Measurements from ENCODE around the gene CT47C1. TPM values are rescaled to one million over a fixed set of nuclear protein-coding genes. Genes with fewer than 3 reads are reported as not detected.

The CT47C1 gene
- total RNA-seq, 5 donors from 2014 or later (not counting 1 experiment from before 2014, with no cell fraction given), result not detected

- H3K36me3 ChIP-seq (ENCODE audit: control insufficient read depth in 2 of 2, extremely low read depth in 1 of 2, insufficient read depth in 1 of 2, low read length in 1 of 2), result no peaks in the 10 kb centered on the region
- peaks cover 0 to 4% (median 0%) of the 10 kb centered on the region in 3 donors for H3K9me3 Mint-ChIP-seq
- peaks cover 0 to 7% of the 10 kb centered on the region in 2 donors for H3K27me3 Mint-ChIP-seq
- H3K9me3 ChIP-seq, result no peaks in the 10 kb centered on the region
- POLR2A ChIA-PET, result no interaction called here
- ATAC-seq (replicated peaks in 1 of 4) (no peak), DNase-seq (no peak)
- no peaks in the 10 kb centered on the region for H3K4me1 ChIP-seq (ENCODE audit: control insufficient read depth in 1 of 2, extremely low read depth in 1 of 2, insufficient read depth in 2 of 2, low read length in 2 of 2)
- no peak overlapping the region for H3K4me3 Mint-ChIP-seq
- no peaks in the 10 kb centered on the region for H3K27me3 ChIP-seq (replicated peaks in 1 of 2; ENCODE audit: control insufficient read depth in 2 of 2, extremely low read depth in 1 of 2, insufficient read depth in 2 of 2, low read length in 1 of 2)
- H3K36me3 Mint-ChIP-seq, result no peaks in the 10 kb centered on the region
- CTCF ChIA-PET, result no interaction called here
- H3K4me3 ChIP-seq (ENCODE audit: control insufficient read depth in 1 of 2, extremely low read depth in 1 of 2, low read length in 1 of 2), result no peak overlapping the region
- no peaks in the 10 kb centered on the region for H3K4me1 Mint-ChIP-seq
- no peak overlapping the region for H3K27ac ChIP-seq (ENCODE audit: low read length)
- no peak overlapping the region for H3K27ac Mint-ChIP-seq
Observed at GRCh38 chrX:119030990-119031389, 41.8 kb upstream of the CT47C1 start.

GRCh38 chrX:119036107-119037029 is 36.4 kb upstream of the CT47C1 start:
- Histone ChIP-seq H3K27ac (ENCODE audit: low read length) (no peak overlapping the region), H3K4me3 (ENCODE audit: control insufficient read depth in 1 of 2, extremely low read depth in 1 of 2, low read length in 1 of 2) (no peak overlapping the region), H3K9me3 (no peaks in the 10 kb centered on the region), H3K4me1 (ENCODE audit: control insufficient read depth in 1 of 2, extremely low read depth in 1 of 2, insufficient read depth in 2 of 2, low read length in 2 of 2) (no peaks in the 10 kb centered on the region), H3K36me3 (ENCODE audit: control insufficient read depth in 2 of 2, extremely low read depth in 1 of 2, insufficient read depth in 1 of 2, low read length in 1 of 2) (no peaks in the 10 kb centered on the region), H3K27me3 (replicated peaks in 1 of 2; ENCODE audit: control insufficient read depth in 2 of 2, extremely low read depth in 1 of 2, insufficient read depth in 2 of 2, low read length in 1 of 2) (no peaks in the 10 kb centered on the region)
- CTCF ChIA-PET, result no interaction called here
- Mint-ChIP-seq H3K36me3 (no peaks in the 10 kb centered on the region), H3K9me3 (peaks cover 0 to 4% (median 0%) of the 10 kb centered on the region in 3 donors), H3K4me3 (no peak overlapping the region), H3K27ac (no peak overlapping the region), H3K4me1 (no peaks in the 10 kb centered on the region), H3K27me3 (peaks cover 0 to 7% of the 10 kb centered on the region in 2 donors)
- DNase-seq (no peak), ATAC-seq (replicated peaks in 1 of 4) (no peak)
- POLR2A ChIA-PET, result interaction anchor here in 1 of 2 donors (0.6 kb wide), 1 partner anchor 225 kb away, joined by 3 read pairs; no protein-coding TSS in a partner anchor
- 100% methylated on average over 1 of the region's 4 CpGs for WGBS (ENCODE audit: insufficient coverage)

GRCh38 chrX:119040432-119040831 is 32.4 kb upstream of the CT47C1 start:
- POLR2A ChIA-PET, result no interaction called here
- Mint-ChIP-seq H3K9me3 (no peaks in the 10 kb centered on the region), H3K4me3 (no peak overlapping the region), H3K36me3 (no peaks in the 10 kb centered on the region), H3K27ac (no peak overlapping the region), H3K27me3 (no peaks in the 10 kb centered on the region), H3K4me1 (no peaks in the 10 kb centered on the region)
- H3K36me3 ChIP-seq (ENCODE audit: control insufficient read depth in 2 of 2, extremely low read depth in 1 of 2, insufficient read depth in 1 of 2, low read length in 1 of 2), result no peaks in the 10 kb centered on the region
- no peak overlapping the region for H3K4me3 ChIP-seq (ENCODE audit: control insufficient read depth in 1 of 2, extremely low read depth in 1 of 2, low read length in 1 of 2)
- CTCF ChIA-PET, result no interaction called here
- no CpG with 5 or more reads among the region's 6 CpGs for WGBS (ENCODE audit: insufficient coverage)
- no peaks in the 10 kb centered on the region for H3K27me3 ChIP-seq (replicated peaks in 1 of 2; ENCODE audit: control insufficient read depth in 2 of 2, extremely low read depth in 1 of 2, insufficient read depth in 2 of 2, low read length in 1 of 2)
- no peaks in the 10 kb centered on the region for H3K4me1 ChIP-seq (ENCODE audit: control insufficient read depth in 1 of 2, extremely low read depth in 1 of 2, insufficient read depth in 2 of 2, low read length in 2 of 2)
- H3K27ac ChIP-seq (ENCODE audit: low read length), result no peak overlapping the region
- DNase-seq (no peak), ATAC-seq (replicated peaks in 1 of 4) (no peak)
- H3K9me3 ChIP-seq, result no peaks in the 10 kb centered on the region

GRCh38 chrX:119041175-119041574 is 31.6 kb upstream of the CT47C1 start:
- Mint-ChIP-seq H3K36me3 (no peaks in the 10 kb centered on the region), H3K4me1 (no peaks in the 10 kb centered on the region), H3K27me3 (no peaks in the 10 kb centered on the region), H3K4me3 (no peak overlapping the region), H3K27ac (no peak overlapping the region), H3K9me3 (no peaks in the 10 kb centered on the region)
- no peaks in the 10 kb centered on the region for H3K9me3 ChIP-seq
- H3K4me1 ChIP-seq (ENCODE audit: control insufficient read depth in 1 of 2, extremely low read depth in 1 of 2, insufficient read depth in 2 of 2, low read length in 2 of 2), result no peaks in the 10 kb centered on the region
- no peak overlapping the region for H3K27ac ChIP-seq (ENCODE audit: low read length)
- no peak overlapping the region for H3K4me3 ChIP-seq (ENCODE audit: control insufficient read depth in 1 of 2, extremely low read depth in 1 of 2, low read length in 1 of 2)
- WGBS (ENCODE audit: insufficient coverage), result no CpG with 5 or more reads among the region's 4 CpGs
- ChIA-PET CTCF (interaction anchor here in 1 of 2 donors (0.5 kb wide), 1 partner anchor 652 kb away, joined by 7 read pairs; the partner anchor contains the start of gene SEPTIN6), POLR2A (no interaction called here)
- no peaks in the 10 kb centered on the region for H3K36me3 ChIP-seq (ENCODE audit: control insufficient read depth in 2 of 2, extremely low read depth in 1 of 2, insufficient read depth in 1 of 2, low read length in 1 of 2)
- DNase-seq (no peak), ATAC-seq (replicated peaks in 1 of 4) (no peak)
- no peaks in the 10 kb centered on the region for H3K27me3 ChIP-seq (replicated peaks in 1 of 2; ENCODE audit: control insufficient read depth in 2 of 2, extremely low read depth in 1 of 2, insufficient read depth in 2 of 2, low read length in 1 of 2)

GRCh38 chrX:119042040-119042439 is 30.8 kb upstream of the CT47C1 start:
- H3K27me3 Mint-ChIP-seq, result peaks cover 1 to 6% of the 10 kb centered on the region in 2 donors
- H3K27ac Mint-ChIP-seq, result no peak overlapping the region
- H3K4me3 Mint-ChIP-seq, result no peak overlapping the region
- 73% methylated on average over 3 of the region's 3 CpGs for WGBS (ENCODE audit: insufficient coverage)
- H3K27me3 ChIP-seq (replicated peaks in 1 of 2; ENCODE audit: control insufficient read depth in 2 of 2, extremely low read depth in 1 of 2, insufficient read depth in 2 of 2, low read length in 1 of 2), result no peaks in the 10 kb centered on the region
- no peaks in the 10 kb centered on the region for H3K9me3 ChIP-seq
- H3K36me3 ChIP-seq (ENCODE audit: control insufficient read depth in 2 of 2, extremely low read depth in 1 of 2, insufficient read depth in 1 of 2, low read length in 1 of 2), result no peaks in the 10 kb centered on the region
- H3K36me3 Mint-ChIP-seq, result no peaks in the 10 kb centered on the region
- DNase-seq (no peak), ATAC-seq (replicated peaks in 1 of 4) (no peak)
- CTCF ChIA-PET, result no interaction called here
- POLR2A ChIA-PET, result no interaction called here
- no peaks in the 10 kb centered on the region for H3K9me3 Mint-ChIP-seq
- no peaks in the 10 kb centered on the region for H3K4me1 ChIP-seq (ENCODE audit: control insufficient read depth in 1 of 2, extremely low read depth in 1 of 2, insufficient read depth in 2 of 2, low read length in 2 of 2)
- no peaks in the 10 kb centered on the region for H3K4me1 Mint-ChIP-seq
- H3K4me3 ChIP-seq (ENCODE audit: control insufficient read depth in 1 of 2, extremely low read depth in 1 of 2, low read length in 1 of 2), result no peak overlapping the region
- H3K27ac ChIP-seq (ENCODE audit: low read length), result no peak overlapping the region

DNA sequence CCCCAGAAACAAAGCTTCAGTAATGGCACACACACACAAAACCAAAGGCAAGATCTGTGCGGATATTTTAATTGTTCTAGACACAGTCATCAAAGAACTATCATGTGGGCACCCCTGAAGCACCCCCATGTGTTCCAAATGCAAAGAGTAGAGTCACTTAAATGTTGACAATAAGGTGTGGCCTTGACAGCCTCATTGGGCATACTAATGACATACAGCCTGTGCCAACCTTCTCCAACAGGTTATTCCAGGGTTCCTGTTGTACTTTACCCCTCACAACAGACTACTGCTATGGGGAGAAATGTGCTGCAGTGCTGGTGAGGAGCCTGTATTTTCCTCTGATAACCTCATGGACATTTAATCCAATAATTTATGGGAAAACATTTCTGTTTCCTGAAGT is 29.8 kb upstream of the CT47C1 start:
- Histone ChIP-seq H3K4me3 (ENCODE audit: control insufficient read depth in 1 of 2, extremely low read depth in 1 of 2, low read length in 1 of 2) (no peak overlapping the region), H3K36me3 (ENCODE audit: control insufficient read depth in 2 of 2, extremely low read depth in 1 of 2, insufficient read depth in 1 of 2, low read length in 1 of 2) (no peaks in the 10 kb centered on the region), H3K4me1 (ENCODE audit: control insufficient read depth in 1 of 2, extremely low read depth in 1 of 2, insufficient read depth in 2 of 2, low read length in 2 of 2) (no peaks in the 10 kb centered on the region), H3K27me3 (replicated peaks in 1 of 2; ENCODE audit: control insufficient read depth in 2 of 2, extremely low read depth in 1 of 2, insufficient read depth in 2 of 2, low read length in 1 of 2) (no peaks in the 10 kb centered on the region), H3K9me3 (no peaks in the 10 kb centered on the region), H3K27ac (ENCODE audit: low read length) (no peak overlapping the region)
- no peak for DNase-seq
- Mint-ChIP-seq H3K4me3 (no peak overlapping the region), H3K9me3 (no peaks in the 10 kb centered on the region), H3K27ac (no peak overlapping the region), H3K36me3 (no peaks in the 10 kb centered on the region), H3K27me3 (peaks cover 2 to 7% of the 10 kb centered on the region in 2 donors), H3K4me1 (no peaks in the 10 kb centered on the region)
- CTCF ChIA-PET, result no interaction called here
- POLR2A ChIA-PET, result no interaction called here
- ATAC-seq (replicated peaks in 1 of 4), result no peak
- WGBS (ENCODE audit: insufficient coverage), result no CpG with 5 or more reads among the region's 1 CpG

All from T-cell (primary cell).